GM12873 (cell line): ENCODE measurements around the gene FOXE1.

ENCODE experiments used
- TF ChIP-seq, protein P1 (sequence below): IDR thresholded peaks from 2 replicates; pipeline ENCODE4 v1.5.1; 2012; ENCODE audit warnings: low read depth, mild to moderate bottlenecking, moderate library complexity, low read length, control low read depth; ENCODE audit not compliant: insufficient read depth; ENCODE audit errors: missing control alignments

Gene FOXE1

DNA sequence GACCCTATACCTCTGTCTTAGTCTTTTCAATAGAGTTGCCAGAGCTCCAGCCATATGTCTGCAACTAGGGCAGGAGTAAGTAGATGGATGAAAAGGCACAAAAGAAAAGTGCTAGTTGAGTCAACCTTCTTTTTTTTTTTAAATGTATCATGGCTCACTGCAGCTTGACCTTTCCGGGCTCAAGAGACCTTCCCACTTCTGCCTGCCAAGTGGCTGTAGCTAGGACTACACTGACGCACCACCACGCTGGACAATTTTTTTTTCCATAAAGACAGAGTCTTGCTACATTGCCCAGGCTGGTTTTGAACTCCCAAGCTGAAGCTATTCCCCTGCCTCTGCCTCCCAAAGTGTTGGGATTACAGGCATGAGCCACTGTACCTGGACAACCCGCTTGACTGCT is 27.3 kb downstream of the FOXE1 start:
- TF ChIP-seq, protein P1, sequence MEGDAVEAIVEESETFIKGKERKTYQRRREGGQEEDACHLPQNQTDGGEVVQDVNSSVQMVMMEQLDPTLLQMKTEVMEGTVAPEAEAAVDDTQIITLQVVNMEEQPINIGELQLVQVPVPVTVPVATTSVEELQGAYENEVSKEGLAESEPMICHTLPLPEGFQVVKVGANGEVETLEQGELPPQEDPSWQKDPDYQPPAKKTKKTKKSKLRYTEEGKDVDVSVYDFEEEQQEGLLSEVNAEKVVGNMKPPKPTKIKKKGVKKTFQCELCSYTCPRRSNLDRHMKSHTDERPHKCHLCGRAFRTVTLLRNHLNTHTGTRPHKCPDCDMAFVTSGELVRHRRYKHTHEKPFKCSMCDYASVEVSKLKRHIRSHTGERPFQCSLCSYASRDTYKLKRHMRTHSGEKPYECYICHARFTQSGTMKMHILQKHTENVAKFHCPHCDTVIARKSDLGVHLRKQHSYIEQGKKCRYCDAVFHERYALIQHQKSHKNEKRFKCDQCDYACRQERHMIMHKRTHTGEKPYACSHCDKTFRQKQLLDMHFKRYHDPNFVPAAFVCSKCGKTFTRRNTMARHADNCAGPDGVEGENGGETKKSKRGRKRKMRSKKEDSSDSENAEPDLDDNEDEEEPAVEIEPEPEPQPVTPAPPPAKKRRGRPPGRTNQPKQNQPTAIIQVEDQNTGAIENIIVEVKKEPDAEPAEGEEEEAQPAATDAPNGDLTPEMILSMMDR: no peak

DNA sequence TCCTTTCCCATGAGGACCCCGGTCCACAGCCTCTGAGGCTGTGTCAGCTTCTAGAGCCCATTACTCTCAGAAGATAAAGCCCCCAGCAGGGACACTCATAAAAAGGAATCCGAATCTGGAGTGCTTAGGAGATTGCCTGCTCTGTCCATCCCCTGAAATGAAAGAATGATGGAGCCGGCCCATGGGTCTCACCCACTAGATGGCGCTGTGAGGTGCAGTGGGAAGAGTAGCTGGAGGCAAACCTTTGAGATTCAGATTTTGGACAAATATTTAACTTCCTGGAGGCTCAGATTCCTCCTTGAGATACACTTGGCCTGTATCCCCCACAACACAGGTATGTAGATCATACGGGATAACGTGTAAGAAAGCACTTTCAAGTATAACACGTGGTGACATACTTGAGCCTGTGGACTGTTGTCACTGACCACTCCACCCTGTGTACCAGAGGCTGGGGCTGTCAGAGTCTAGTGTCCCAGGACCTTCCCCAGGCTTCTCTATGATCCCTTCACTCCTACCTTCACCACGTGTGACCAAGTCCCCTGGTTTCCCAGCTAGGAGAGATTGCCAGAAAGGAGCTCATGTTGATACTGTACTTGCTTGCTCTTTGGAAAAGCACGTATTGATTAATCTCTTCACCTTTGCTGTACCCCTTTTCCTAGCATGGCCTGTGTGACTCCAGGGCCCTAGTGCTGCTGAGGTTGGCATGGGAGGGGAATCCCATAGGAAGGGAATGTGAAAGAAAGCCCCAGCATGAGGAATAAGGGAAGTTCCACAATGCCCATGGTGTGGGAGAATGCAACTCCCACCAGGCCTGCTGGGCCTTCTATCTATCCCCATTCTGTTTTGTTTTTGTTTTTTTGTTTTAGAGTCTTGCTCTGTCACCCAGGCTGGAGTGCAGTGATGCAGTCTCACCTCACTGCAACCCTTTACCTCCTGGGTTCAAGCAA is 37.2 kb downstream of the FOXE1 start:
- TF ChIP-seq, protein P1: peak; percentile 88

DNA sequence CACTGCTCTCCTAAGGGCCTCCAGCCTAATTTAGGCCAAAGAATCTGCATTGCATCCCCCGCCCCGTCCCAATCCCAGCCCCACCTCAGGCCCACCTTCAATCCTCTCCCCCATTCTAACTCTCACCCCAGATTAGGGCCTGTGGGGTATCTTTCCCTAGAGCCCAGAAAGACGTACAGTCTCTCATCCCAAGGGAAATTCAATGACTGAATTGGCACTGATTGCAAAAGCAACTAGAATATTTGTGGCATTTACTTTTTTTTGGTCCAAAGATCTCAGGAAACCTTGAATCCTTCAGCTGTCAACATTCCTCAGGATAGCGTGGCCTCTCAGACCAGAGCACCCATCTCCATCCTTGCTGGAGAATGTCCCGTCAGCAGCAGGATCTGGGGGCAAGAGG is 38.7 kb downstream of the FOXE1 start:
- TF ChIP-seq, protein P1: no peak

DNA sequence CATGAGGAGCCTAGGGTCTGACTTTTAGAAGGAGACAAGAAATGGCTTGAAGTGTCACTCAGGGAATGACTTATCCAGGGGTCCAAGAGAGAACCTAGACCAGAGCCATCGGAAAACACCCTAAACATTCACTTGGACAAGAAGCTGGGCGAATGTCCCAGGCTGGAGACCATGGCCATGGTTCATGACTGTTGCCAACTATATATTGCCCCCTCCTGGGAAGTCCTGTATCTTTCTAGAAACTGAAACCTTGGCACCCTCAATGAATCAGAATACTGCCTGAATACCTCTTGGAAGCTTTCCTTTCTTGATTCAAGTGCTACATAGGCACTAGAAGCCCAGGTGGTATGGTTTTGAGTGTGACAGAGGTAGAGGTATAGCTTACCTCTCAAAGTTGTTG is 39.4 kb downstream of the FOXE1 start:
- TF ChIP-seq, protein P1: no peak

DNA sequence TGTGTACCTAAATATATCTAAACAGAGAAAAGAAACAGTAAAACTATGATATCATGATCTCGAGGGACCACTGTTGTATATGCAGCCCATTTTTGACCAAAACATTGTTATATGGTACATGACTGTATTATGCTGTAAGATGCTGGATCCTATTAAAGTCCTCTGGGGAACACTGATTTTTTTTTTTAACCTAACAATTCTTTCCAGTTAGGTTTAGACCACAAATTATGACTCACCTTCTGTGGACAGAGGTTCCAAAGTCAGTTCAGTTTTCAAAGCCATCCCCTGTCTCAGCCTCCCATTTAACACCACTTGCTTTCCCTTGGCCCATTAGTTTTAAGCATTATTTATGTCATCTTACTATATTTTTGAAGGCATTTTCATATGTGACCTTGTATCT is 42.2 kb downstream of the FOXE1 start:
- TF ChIP-seq, protein P1: no peak

DNA sequence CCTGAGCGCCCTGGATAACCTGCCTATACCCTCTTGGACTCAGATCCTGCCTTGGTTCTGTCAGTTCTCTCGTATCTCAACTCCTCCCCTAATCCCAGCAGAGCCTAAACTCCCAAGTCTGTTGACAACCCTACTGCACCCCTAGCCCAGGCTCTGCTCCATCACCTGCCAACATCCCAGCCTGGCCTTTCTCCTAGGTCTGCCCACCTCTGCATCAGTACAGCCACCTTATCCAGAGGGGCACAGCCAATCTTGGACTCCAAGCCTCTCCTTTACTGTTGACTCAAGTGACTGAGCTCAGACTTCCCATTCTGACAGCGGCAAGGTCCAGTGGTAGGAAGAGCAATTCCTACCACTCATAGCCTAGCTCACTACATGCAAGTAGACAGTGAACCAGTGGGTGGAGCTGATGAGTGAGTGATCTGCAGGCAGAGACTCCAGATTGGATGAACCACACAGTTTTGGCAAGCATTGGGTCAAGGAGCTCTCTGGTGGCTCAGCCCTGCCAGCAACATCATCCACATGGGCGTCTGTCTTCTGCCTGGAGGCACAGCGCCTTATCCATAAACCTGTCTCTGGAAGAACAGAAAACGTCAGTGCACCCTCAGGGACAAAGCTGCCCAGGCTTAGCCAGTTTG is 42.8 kb downstream of the FOXE1 start:
- TF ChIP-seq, protein P1: peak; percentile 47

DNA sequence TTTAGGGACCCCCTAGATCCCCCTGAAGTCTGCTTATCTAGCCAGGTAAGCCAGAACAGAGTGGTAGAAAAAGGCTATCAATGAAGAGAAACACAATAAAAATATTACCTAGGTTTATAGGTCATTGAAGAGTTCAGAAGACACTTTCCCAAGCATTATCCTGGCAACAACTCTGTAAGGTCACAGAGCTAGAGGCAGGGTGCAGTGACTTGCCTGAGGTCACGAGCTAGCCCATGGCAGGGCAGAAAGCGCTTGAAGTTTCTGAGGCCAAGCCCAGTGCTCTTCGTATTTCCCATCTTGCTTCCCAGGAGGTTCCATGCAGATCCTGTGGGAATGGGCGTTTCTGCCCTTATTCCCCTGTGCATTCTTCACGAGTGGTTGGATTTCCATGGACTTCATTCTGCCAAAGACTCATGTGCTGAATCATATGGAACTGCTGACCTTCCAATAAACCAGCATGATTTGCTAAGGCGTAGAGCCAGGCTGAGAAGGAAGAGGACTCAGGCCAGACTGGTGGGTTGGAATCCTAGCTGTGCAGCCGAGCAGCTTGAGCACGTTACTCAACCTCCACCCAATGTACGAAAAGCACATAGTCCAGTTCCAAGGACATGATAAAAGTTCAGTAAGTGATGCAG is 47.2 kb downstream of the FOXE1 start:
- TF ChIP-seq, protein P1: no peak
